Upper lobe of left lung (tissue), 6 donors: ENCODE results near the gene KAT6B. TPM values are rescaled to one million over a fixed set of nuclear protein-coding genes. Genes with fewer than 3 reads are reported as not detected.
"Not testable (repeated sequence)": the region's sequence is repeated elsewhere in the genome, so short reads cannot be mapped to it uniquely, and the experiment has no call there.

Source experiments
- ATAC-seq, 2 donors: fragments of 200-7000 bp; cut with Tn5 transposase; one replicate each; pipeline ENCODE4 v1.9.1; 2022; ENCODE audit warnings: mild to moderate bottlenecking in 2 of 2, moderate library complexity in 2 of 2; ENCODE audit not compliant: low FRiP score in 2 of 2
- DNase-seq, 2 donors: peaks; one replicate each; pipeline ENCODE4 v3.0.0-alpha.2; 2019 to 2020
- H3K27ac ChIP-seq, 4 donors: fragments of 200-600 bp; sonication (generic); one replicate each; pipeline ENCODE4 v1.5.1; 2016 to 2019
- H3K27me3 ChIP-seq, 4 donors: fragments of 200-600 bp; sonication (generic); one replicate each; pipeline ENCODE4 v1.5.1; 2017 to 2019
- H3K36me3 ChIP-seq, 4 donors: fragments of 200-600 bp; sonication (generic); one replicate each; pipeline ENCODE4 v1.5.1; 2016 to 2019
- H3K4me1 ChIP-seq, 4 donors: fragments of 200-600 bp; sonication (generic); one replicate each; pipeline ENCODE4 v1.5.1; 2018 to 2019
- H3K4me3 ChIP-seq, 4 donors: fragments of 200-600 bp; sonication (generic); one replicate each; pipeline ENCODE4 v1.5.1; 2017 to 2019; ENCODE audit warnings: mild to moderate bottlenecking in 2 of 4, moderate library complexity in 1 of 4
- H3K9me3 ChIP-seq, 4 donors: fragments of 200-600 bp; sonication (generic); one replicate each; pipeline ENCODE4 v1.5.1; 2018 to 2019
- EP300 ChIP-seq, 4 donors: sonication (generic); formaldehyde crosslinking; IDR thresholded peaks; one replicate each; pipeline ENCODE4 v1.5.1; 2017; ENCODE audit warnings: antibody characterized with exemption in 4 of 4, control low read depth in 2 of 4
- POLR2A ChIP-seq, 4 donors: fragments of 450-650 bp; IDR thresholded peaks; one replicate each; pipeline ENCODE4 v1.5.1; 2016 to 2017; ENCODE audit warnings: antibody characterized with exemption in 4 of 4, mild to moderate bottlenecking in 2 of 4
- POLR2AphosphoS5 ChIP-seq, 2 donors: sonication (generic); formaldehyde crosslinking; IDR thresholded peaks; one replicate each; pipeline ENCODE4 v1.5.1; 2017; ENCODE audit warnings: antibody characterized with exemption in 2 of 2
- WGBS, 2 donors: methylation state at CpG; one replicate each; pipeline ENCODE4 v1.1.5; 2017 to 2018; 5-methylcytosine and 5-hydroxymethylcytosine counted together
- total RNA-seq, 6 donors: library from RNA; depleted of rRNA in 4 of 6; stranded (reverse); fragments of >200 nt in 4 of 6; gene quantifications; one replicate each; pipeline versions ENCODE4 v1.1.0 to v1.2.1, GENCODE V29; 2016 to 2021
- TF ChIP-seq, protein P1 (sequence below), 6 experiments: fragments of 450-650 bp in 4 of 6; fragments of 200-600 bp in 2 of 6; sonication (generic) in 2 of 6; IDR thresholded peaks; one replicate each; pipeline ENCODE4 v1.5.1; 2016 to 2019; ENCODE audit warnings: antibody characterized with exemption in 6 of 6
- donor health status: DM: no; HTN: no; CAD: no; lungs with moderate emphysema.
- donor health status: DM: no; HTN: yes; CAD: no; lungs with severe emphysema.

Gene KAT6B
- total RNA-seq, 6 donors from 2014 or later = 35.2 to 78.4 (median 38.0) TPM

DNA sequence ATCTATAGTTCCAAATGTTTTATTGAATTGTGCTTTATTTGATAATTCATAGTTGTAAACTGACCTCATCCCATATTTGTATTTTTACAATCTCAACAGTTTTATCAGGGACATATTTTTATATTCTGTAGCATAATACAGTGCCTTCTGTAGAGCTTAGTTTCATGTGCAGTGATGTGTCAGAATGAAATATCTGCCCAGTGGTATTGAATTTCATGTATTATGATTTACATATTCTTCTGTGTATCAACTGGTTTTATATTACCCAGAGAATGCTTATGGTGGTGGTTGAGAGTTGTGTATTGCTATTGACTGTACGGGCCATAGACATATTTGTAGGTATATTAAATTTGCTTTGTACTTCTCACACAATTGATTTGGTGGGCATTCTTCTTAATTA, 89.9 kb downstream of the KAT6B start:
- peaks cover 0 to 8% (median 3%) of the 10 kb centered on the region in 4 donors for H3K9me3 ChIP-seq
- peaks cover 3 to 9% (median 5%) of the 10 kb centered on the region in 4 donors for H3K4me1 ChIP-seq

DNA sequence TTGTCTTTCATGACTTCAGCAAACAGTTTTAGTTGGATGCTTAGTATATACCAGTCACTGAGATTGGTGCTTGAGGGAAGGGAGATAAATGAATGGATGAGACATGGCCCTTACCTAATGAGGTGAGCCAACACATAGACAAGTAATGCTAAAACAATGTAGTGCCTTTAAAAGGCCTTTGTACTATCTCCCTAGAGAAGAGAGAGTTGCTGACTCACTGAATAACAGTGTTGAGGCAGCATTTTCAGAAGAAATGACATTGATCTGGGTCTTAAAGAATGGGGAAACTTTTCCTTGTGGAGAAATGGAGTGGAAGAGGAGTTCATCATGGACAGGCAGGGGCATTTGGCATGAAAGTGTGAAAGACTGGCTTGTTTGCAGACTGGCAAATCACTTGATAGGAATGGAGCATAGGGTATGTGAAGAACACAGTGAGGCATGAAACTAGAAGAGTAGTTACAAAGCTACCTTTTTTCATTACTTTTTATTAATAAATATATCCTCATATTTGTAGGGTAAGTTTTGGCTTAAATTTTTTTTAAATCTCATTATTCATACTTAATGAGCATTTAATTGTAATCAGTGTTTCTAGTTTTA, 91.2 kb downstream of the KAT6B start:
- H3K36me3 ChIP-seq = no peaks in the 10 kb centered on the region
- DNase-seq (no peak), ATAC-seq (no peak)
- no peak overlapping the region for H3K27ac ChIP-seq
- peaks cover 15 to 21% (median 17%) of the 10 kb centered on the region in 4 donors for H3K4me1 ChIP-seq
- peaks cover 0 to 8% (median 3%) of the 10 kb centered on the region in 4 donors for H3K9me3 ChIP-seq
- no peak overlapping the region for H3K4me3 ChIP-seq
- no peaks in the 10 kb centered on the region for H3K27me3 ChIP-seq
- no peak for TF ChIP-seq POLR2A (IDR thresholded peaks at IDR 0.05)
- TF ChIP-seq, protein P1, sequence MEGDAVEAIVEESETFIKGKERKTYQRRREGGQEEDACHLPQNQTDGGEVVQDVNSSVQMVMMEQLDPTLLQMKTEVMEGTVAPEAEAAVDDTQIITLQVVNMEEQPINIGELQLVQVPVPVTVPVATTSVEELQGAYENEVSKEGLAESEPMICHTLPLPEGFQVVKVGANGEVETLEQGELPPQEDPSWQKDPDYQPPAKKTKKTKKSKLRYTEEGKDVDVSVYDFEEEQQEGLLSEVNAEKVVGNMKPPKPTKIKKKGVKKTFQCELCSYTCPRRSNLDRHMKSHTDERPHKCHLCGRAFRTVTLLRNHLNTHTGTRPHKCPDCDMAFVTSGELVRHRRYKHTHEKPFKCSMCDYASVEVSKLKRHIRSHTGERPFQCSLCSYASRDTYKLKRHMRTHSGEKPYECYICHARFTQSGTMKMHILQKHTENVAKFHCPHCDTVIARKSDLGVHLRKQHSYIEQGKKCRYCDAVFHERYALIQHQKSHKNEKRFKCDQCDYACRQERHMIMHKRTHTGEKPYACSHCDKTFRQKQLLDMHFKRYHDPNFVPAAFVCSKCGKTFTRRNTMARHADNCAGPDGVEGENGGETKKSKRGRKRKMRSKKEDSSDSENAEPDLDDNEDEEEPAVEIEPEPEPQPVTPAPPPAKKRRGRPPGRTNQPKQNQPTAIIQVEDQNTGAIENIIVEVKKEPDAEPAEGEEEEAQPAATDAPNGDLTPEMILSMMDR (IDR thresholded peaks at IDR 0.05) = no peak
- no peak for TF ChIP-seq POLR2AphosphoS5 (IDR thresholded peaks at IDR 0.05)
- TF ChIP-seq EP300 (IDR thresholded peaks at IDR 0.05) = no peak

More for the DNA sequence above, 89.9 kb downstream of the KAT6B start:
- Histone ChIP-seq H3K27ac (no peak overlapping the region), H3K4me3 (no peak overlapping the region), H3K27me3 (no peaks in the 10 kb centered on the region), H3K36me3 (no peaks in the 10 kb centered on the region)
- WGBS, 2 donors = 93 to 96% methylated on average over 1 of the region's 1 CpG
- TF ChIP-seq POLR2A (IDR thresholded peaks at IDR 0.05) (no peak), EP300 (IDR thresholded peaks at IDR 0.05) (no peak), POLR2AphosphoS5 (IDR thresholded peaks at IDR 0.05) (no peak)
- TF ChIP-seq, protein P1 (IDR thresholded peaks at IDR 0.05) = no peak
- ATAC-seq (no peak), DNase-seq (no peak)

DNA sequence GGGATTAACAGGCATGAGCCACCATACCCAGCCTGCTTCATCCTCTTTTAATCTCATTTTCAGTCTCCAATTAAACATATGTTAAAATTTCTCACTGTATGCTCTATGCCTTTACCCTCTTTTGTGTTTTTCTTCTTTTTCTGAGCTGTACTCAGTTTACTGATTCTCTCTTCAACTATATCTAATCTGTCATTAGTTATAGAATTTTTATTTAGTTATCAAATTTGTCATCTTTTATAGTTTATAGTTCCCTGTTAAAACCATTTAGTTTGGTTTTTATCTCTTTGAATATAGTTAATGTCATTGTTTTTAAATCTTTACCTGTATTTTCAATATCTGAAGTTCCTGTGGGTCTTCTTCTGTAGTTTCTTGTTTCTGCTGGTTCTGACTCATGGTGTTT, 93.3 kb downstream of the KAT6B start:
- H3K9me3 ChIP-seq = peaks cover 0 to 8% (median 3%) of the 10 kb centered on the region in 4 donors
- no peaks in the 10 kb centered on the region for H3K27me3 ChIP-seq
- H3K4me1 ChIP-seq = peaks cover 28 to 42% (median 34%) of the 10 kb centered on the region in 4 donors
- no peak overlapping the region for H3K27ac ChIP-seq
- DNase-seq (no peak), ATAC-seq (no peak)
- H3K36me3 ChIP-seq = no peaks in the 10 kb centered on the region
- no peak overlapping the region for H3K4me3 ChIP-seq
- no peak for TF ChIP-seq POLR2A (IDR thresholded peaks at IDR 0.05)
- TF ChIP-seq, protein P1 (IDR thresholded peaks at IDR 0.05) = no peak
- TF ChIP-seq POLR2AphosphoS5 (IDR thresholded peaks at IDR 0.05) = no peak
- no peak for TF ChIP-seq EP300 (IDR thresholded peaks at IDR 0.05)

DNA sequence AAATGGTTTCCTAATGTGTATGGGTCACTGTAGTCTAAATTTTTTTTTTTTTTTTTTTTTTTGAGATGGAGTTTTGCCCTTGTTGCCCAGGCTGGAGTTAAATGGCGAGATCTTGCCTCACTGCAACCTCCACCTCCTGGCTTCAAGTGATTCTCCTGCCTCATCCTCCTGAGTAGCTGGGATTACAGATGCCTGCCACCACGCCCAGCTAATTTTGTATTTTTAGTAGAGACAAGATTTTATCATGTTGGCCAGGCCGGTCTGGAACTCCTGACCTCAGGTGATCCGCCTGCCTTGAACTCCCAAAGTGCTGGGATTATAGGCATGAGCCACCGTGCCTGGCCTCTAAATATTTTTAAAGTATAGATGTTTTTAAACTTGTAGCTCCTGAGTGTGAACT, 94.7 kb downstream of the KAT6B start:
- not testable (repeated sequence) for H3K36me3 ChIP-seq, ATAC-seq, H3K4me3 ChIP-seq, DNase-seq, H3K27me3 ChIP-seq, H3K27ac ChIP-seq, H3K9me3 ChIP-seq
- H3K4me1 ChIP-seq = peaks cover 38 to 48% (median 41%) of the 10 kb centered on the region in 4 donors
- 94 to 98% methylated on average over 5 of the region's 5 CpGs for WGBS, 2 donors

DNA sequence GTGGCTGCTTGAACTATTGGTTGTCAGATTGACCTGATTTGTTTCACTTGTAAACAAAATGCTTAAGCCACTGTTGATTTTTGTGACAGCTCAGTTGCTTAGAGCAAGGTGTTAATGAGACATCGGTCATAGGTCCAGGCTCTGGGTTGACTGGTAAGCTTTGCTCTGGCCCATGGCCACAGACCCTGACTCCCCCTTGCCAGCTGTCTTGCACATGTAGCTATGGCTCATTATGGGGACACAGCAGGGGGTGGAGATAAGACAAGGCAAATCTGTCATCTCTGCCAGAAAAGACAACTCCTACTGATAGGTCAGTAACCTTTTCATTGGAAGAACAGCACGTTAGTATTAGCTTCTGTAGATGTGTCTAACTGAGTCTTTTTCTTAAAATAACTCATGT, 95.3 kb downstream of the KAT6B start:
- Histone ChIP-seq H3K4me1 (peaks cover 41 to 49% (median 42%) of the 10 kb centered on the region in 4 donors), H3K27me3 (no peaks in the 10 kb centered on the region), H3K36me3 (no peaks in the 10 kb centered on the region), H3K4me3 (no peak overlapping the region), H3K9me3 (peaks cover 0 to 8% (median 3%) of the 10 kb centered on the region in 4 donors), H3K27ac (no peak overlapping the region)
- DNase-seq = no peak
- WGBS, 2 donors = 71 to 78% methylated on average over 2 of the region's 2 CpGs
- ATAC-seq = no peak
- TF ChIP-seq POLR2AphosphoS5 (IDR thresholded peaks at IDR 0.05) (no peak), POLR2A (IDR thresholded peaks at IDR 0.05) (no peak), EP300 (IDR thresholded peaks at IDR 0.05) (no peak)
- TF ChIP-seq, protein P1 (IDR thresholded peaks at IDR 0.05) = no peak
